Mesenchymal stem cell (in vitro differentiated cells and primary cell): ENCODE results near the gene MGME1.

Experiments
- DNase-seq: peaks from one replicate; pipeline ENCODE4 v3.0.0-alpha.2; 2013
- H2AFZ ChIP-seq: one replicate; pipeline ENCODE4 v1.6.1; 2013; ENCODE audit warnings: low read depth, mild to moderate bottlenecking, control low read depth, inconsistent platforms, low read length, moderate library complexity
- H2AK5ac ChIP-seq: 2 replicates; pipeline ENCODE4 v1.6.1; 2013; ENCODE audit warnings: low read length, moderate library complexity, mild to moderate bottlenecking, inconsistent platforms; ENCODE audit not compliant: severe bottlenecking
- H2BK120ac ChIP-seq: one replicate; pipeline ENCODE4 v1.6.1; 2013; ENCODE audit warnings: low read depth, mild to moderate bottlenecking, inconsistent platforms, low read length, moderate library complexity
- H2BK12ac ChIP-seq, 2 experiments: one replicate each; pipeline ENCODE4 v1.6.1; 2013; ENCODE audit warnings: inconsistent platforms in 2 of 2, low read length in 2 of 2, mild to moderate bottlenecking in 2 of 2, moderate library complexity in 2 of 2, control low read depth in 1 of 2
- H2BK15ac ChIP-seq: one replicate; pipeline ENCODE4 v1.6.1; 2013; ENCODE audit warnings: mild to moderate bottlenecking, low read depth, inconsistent platforms; ENCODE audit not compliant: poor library complexity, severe bottlenecking
- H2BK5ac ChIP-seq: 2 replicates; pipeline ENCODE4 v1.6.1; 2013; ENCODE audit warnings: low read depth, mild to moderate bottlenecking, low read length, control low read depth, inconsistent platforms; ENCODE audit not compliant: poor library complexity, severe bottlenecking
- H3K14ac ChIP-seq, 2 experiments: one replicate each; pipeline ENCODE4 v1.6.1; 2013; ENCODE audit warnings: inconsistent platforms in 2 of 2, low read length in 2 of 2, control low read depth in 1 of 2, mild to moderate bottlenecking in 1 of 2, moderate library complexity in 1 of 2
- H3K18ac ChIP-seq, 2 experiments: one replicate each; pipeline ENCODE4 v1.6.1; 2013; ENCODE audit warnings: inconsistent platforms in 2 of 2, low read length in 2 of 2, control low read depth in 1 of 2, low read depth in 1 of 2, mild to moderate bottlenecking in 1 of 2
- H3K23ac ChIP-seq, 2 experiments: one replicate each; pipeline ENCODE4 v1.6.1; 2013; ENCODE audit warnings: inconsistent platforms in 2 of 2, low read length in 2 of 2, mild to moderate bottlenecking in 2 of 2, moderate library complexity in 2 of 2, control low read depth in 1 of 2
- H3K27ac ChIP-seq: 2 replicates; pipeline ENCODE4 v1.5.1; 2013; ENCODE audit warnings: mild to moderate bottlenecking, moderate library complexity, low read length, control low read depth, inconsistent platforms; ENCODE audit not compliant: poor library complexity, severe bottlenecking
- H3K27me3 ChIP-seq, 2 experiments: 2 replicates each; pipeline versions ENCODE4 v1.6.1 to v1.7.0; 2013; ENCODE audit warnings: low read length in 2 of 2, mild to moderate bottlenecking in 2 of 2, moderate library complexity in 2 of 2, control low read depth in 1 of 2, inconsistent platforms in 1 of 2; ENCODE audit not compliant: control insufficient read depth in 1 of 2, insufficient read depth in 1 of 2
- H3K36me3 ChIP-seq, 2 experiments: 2 replicates each; pipeline versions ENCODE4 v1.6.1 to v1.7.0; 2013; ENCODE audit warnings: low read length in 2 of 2, control low read depth in 1 of 2, inconsistent platforms in 1 of 2, low read depth in 1 of 2, mild to moderate bottlenecking in 1 of 2; ENCODE audit not compliant: insufficient read depth in 2 of 2, control insufficient read depth in 1 of 2
- H3K4ac ChIP-seq, 2 experiments: one replicate each; pipeline ENCODE4 v1.6.1; 2013; ENCODE audit warnings: inconsistent platforms in 2 of 2, low read length in 2 of 2, mild to moderate bottlenecking in 2 of 2, moderate library complexity in 2 of 2, control low read depth in 1 of 2, low read depth in 1 of 2
- H3K4me1 ChIP-seq: 2 replicates; pipeline ENCODE4 v1.6.1; 2013; ENCODE audit warnings: low read depth, low read length, control low read depth; ENCODE audit not compliant: control insufficient read depth, insufficient read depth
- H3K4me2 ChIP-seq: 2 replicates; pipeline ENCODE4 v1.6.1; 2013; ENCODE audit warnings: low read length, mild to moderate bottlenecking, inconsistent platforms; ENCODE audit not compliant: poor library complexity, severe bottlenecking
- H3K4me3 ChIP-seq, 2 experiments: 2 replicates each; pipeline versions ENCODE4 v1.5.1 to v1.7.0; 2013; ENCODE audit warnings: low read length in 2 of 2, mild to moderate bottlenecking in 2 of 2, control low read depth in 1 of 2, low read depth in 1 of 2; ENCODE audit not compliant: insufficient read depth in 1 of 2
- H3K79me1 ChIP-seq: replicated peaks from 2 replicates; pipeline ENCODE4 v1.6.1; 2013; ENCODE audit warnings: mild to moderate bottlenecking, control low read depth, low read length, inconsistent platforms; ENCODE audit not compliant: poor library complexity, severe bottlenecking
- H3K9ac ChIP-seq: 2 replicates; pipeline ENCODE4 v1.7.0; 2013; ENCODE audit warnings: mild to moderate bottlenecking, low read length, moderate library complexity
- H3K9me3 ChIP-seq: 2 replicates; pipeline ENCODE4 v1.7.0; 2013; ENCODE audit warnings: mild to moderate bottlenecking, low read length; ENCODE audit not compliant: control insufficient read depth
- H4K8ac ChIP-seq: one replicate; pipeline ENCODE4 v1.6.1; 2013; ENCODE audit warnings: inconsistent platforms, mild to moderate bottlenecking, low read length, moderate library complexity
- H4K91ac ChIP-seq: one replicate; pipeline ENCODE4 v1.6.1; 2013; ENCODE audit warnings: mild to moderate bottlenecking, low read length, inconsistent platforms
- WGBS: methylation state at CpG from one replicate; pipeline ENCODE4 v1.1.7; 2013; ENCODE audit warnings: mixed read lengths; 5-methylcytosine and 5-hydroxymethylcytosine counted together

Gene MGME1

GRCh38 chr20:17931513-17931912 lies 37.3 kb upstream of the MGME1 start:
- Histone ChIP-seq H4K91ac (no peak overlapping the region), H2BK120ac (no peak overlapping the region), H3K79me1 (no peaks in the 10 kb centered on the region), H3K4me1 (peaks cover 42% of the 10 kb centered on the region), H2BK15ac (no peak overlapping the region), H3K27me3 (no peaks in the 10 kb centered on the region), H3K9ac (no peak overlapping the region), H2BK5ac (no peak overlapping the region), H3K27ac (no peak overlapping the region), H3K4me2 (no peak overlapping the region), H2BK12ac (no peak overlapping the region), H3K4ac (no peak overlapping the region), H3K14ac (no peak overlapping the region), H3K23ac (no peak overlapping the region), H2AK5ac (peak overlapping the region; percentile 58), H3K18ac (no peak overlapping the region), H3K36me3 (no peaks in the 10 kb centered on the region), H2AFZ (no peak overlapping the region), H4K8ac (no peak overlapping the region), H3K4me3 (no peak overlapping the region), H3K9me3 (peaks cover 6% of the 10 kb centered on the region)
- WGBS = 82% methylated on average over 1 of the region's 1 CpG
- no peak for DNase-seq

DNA sequence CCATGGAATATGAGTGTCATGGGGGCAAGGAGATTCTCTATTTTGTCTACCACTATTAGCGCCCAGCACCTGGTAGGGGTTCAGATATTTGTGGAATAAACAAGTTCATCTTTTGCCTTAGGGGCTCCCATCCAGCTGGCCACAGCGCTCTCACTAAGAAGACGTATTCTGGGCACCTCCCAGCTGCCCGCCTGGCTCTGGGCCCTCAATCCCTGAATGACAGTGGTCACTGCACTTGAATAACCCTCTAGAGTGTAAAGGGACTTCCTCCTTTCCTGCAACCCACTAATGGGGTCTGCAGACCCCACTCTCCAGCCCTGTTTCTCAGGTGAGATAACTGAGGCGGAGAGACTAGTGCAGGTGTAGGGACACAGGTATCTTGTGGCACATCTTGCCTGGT lies 36.4 kb upstream of the MGME1 start:
- no peak overlapping the region for H4K91ac ChIP-seq
- H3K79me1 ChIP-seq = no peaks in the 10 kb centered on the region
- H3K36me3 ChIP-seq = no peaks in the 10 kb centered on the region
- H3K4me2 ChIP-seq = no peak overlapping the region
- H2AFZ ChIP-seq = no peak overlapping the region
- no peak overlapping the region for H4K8ac ChIP-seq
- H2BK12ac ChIP-seq = no peak overlapping the region
- H3K9ac ChIP-seq = no peak overlapping the region
- WGBS = 93% methylated on average over 5 of the region's 5 CpGs
- H3K18ac ChIP-seq = no peak overlapping the region
- no peak overlapping the region for H2BK15ac ChIP-seq
- H3K4ac ChIP-seq = no peak overlapping the region
- no peak for DNase-seq
- H3K9me3 ChIP-seq = peaks cover 6% of the 10 kb centered on the region
- H3K14ac ChIP-seq = no peak overlapping the region
- H2BK120ac ChIP-seq = no peak overlapping the region
- peaks cover 47% of the 10 kb centered on the region for H3K4me1 ChIP-seq
- no peak overlapping the region for H3K4me3 ChIP-seq
- no peak overlapping the region for H3K27ac ChIP-seq
- no peaks in the 10 kb centered on the region for H3K27me3 ChIP-seq
- no peak overlapping the region for H3K23ac ChIP-seq
- no peak overlapping the region for H2BK5ac ChIP-seq
- no peak overlapping the region for H2AK5ac ChIP-seq

DNA sequence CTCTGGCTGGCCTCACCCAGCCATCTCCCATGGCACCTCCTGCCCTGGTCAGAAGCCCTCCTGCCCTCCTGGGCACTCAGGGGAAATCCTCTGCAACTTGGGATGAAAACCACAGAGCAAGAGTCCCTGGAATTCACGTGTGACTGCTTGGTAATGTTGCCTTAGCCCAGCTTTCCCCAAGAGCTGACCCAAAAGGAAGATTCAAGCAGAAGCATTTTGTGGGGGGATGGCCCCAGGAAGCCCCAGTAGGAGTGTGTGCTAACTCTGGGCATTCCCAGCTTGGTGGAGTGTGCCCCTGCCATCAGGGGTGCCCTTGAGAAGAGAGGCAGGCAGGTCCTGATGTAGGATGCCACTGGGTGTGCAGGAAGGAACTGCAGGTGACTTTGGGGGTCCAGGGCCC lies 35.7 kb upstream of the MGME1 start:
- H4K8ac ChIP-seq = no peak overlapping the region
- 93% methylated on average over 1 of the region's 1 CpG for WGBS
- no peak overlapping the region for H2BK15ac ChIP-seq
- no peak overlapping the region for H2BK120ac ChIP-seq
- H3K4ac ChIP-seq = no peak overlapping the region
- H3K4me2 ChIP-seq = no peak overlapping the region
- H2AK5ac ChIP-seq = peak overlapping the region; percentile 71
- H3K27me3 ChIP-seq = no peaks in the 10 kb centered on the region
- H4K91ac ChIP-seq = no peak overlapping the region
- H3K36me3 ChIP-seq = no peaks in the 10 kb centered on the region
- peaks cover 6% of the 10 kb centered on the region for H3K9me3 ChIP-seq
- H3K79me1 ChIP-seq = no peaks in the 10 kb centered on the region
- no peak overlapping the region for H3K23ac ChIP-seq
- no peak overlapping the region for H2AFZ ChIP-seq
- H3K4me3 ChIP-seq = no peak overlapping the region
- no peak overlapping the region for H2BK5ac ChIP-seq
- DNase-seq = no peak
- H3K9ac ChIP-seq = no peak overlapping the region
- peaks cover 50% of the 10 kb centered on the region for H3K4me1 ChIP-seq
- H3K27ac ChIP-seq = peak overlapping the region; percentile 96
- no peak overlapping the region for H3K18ac ChIP-seq
- H3K14ac ChIP-seq = peak overlapping the region in 1 of 2 experiments; percentile 7
- H2BK12ac ChIP-seq = no peak overlapping the region

GRCh38 chr20:17933711-17934110 lies 35.1 kb upstream of the MGME1 start:
- H2BK120ac ChIP-seq = no peak overlapping the region
- H3K4me3 ChIP-seq = no peak overlapping the region
- H2BK15ac ChIP-seq = no peak overlapping the region
- H3K4ac ChIP-seq = no peak overlapping the region
- H2AK5ac ChIP-seq = peak overlapping the region; percentile 71
- no peak overlapping the region for H3K23ac ChIP-seq
- H4K91ac ChIP-seq = no peak overlapping the region
- DNase-seq = no peak
- peak overlapping the region; percentile 96 for H3K27ac ChIP-seq
- H3K27me3 ChIP-seq = no peaks in the 10 kb centered on the region
- no peak overlapping the region for H3K4me2 ChIP-seq
- peaks cover 6% of the 10 kb centered on the region for H3K9me3 ChIP-seq
- 57% methylated on average over 5 of the region's 5 CpGs for WGBS
- H2AFZ ChIP-seq = no peak overlapping the region
- H3K4me1 ChIP-seq = peaks cover 53% of the 10 kb centered on the region
- no peak overlapping the region for H4K8ac ChIP-seq
- H3K18ac ChIP-seq = no peak overlapping the region
- peak overlapping the region; percentile 76 for H3K9ac ChIP-seq
- peak overlapping the region; percentile 68 for H2BK5ac ChIP-seq
- H3K14ac ChIP-seq = no peak overlapping the region
- H3K36me3 ChIP-seq = no peaks in the 10 kb centered on the region
- no peaks in the 10 kb centered on the region for H3K79me1 ChIP-seq
- H2BK12ac ChIP-seq = no peak overlapping the region
